Measurements from ENCODE around the gene SKI.

GRCh38 chr1:2314803-2315673 lies 86.9 kb downstream of the SKI start:
- TF ChIP-seq EZH2 (IDR thresholded peaks at IDR 0.05) (no peak), POLR2AphosphoS5 (IDR thresholded peaks at IDR 0.05; ENCODE audit: borderline replicate concordance, low read depth, low read length) (no peak), FOXP2 (optimal IDR thresholded peaks at IDR 0.05; ENCODE audit: control extremely low read depth, extremely low read length, insufficient read depth) (no peak)

Measured in SK-N-MC (cell line).